OCI-LY7 (cell line): ENCODE data around the gene TWSG1. TPM values are rescaled to one million over a fixed set of nuclear protein-coding genes. Genes with fewer than 3 reads are reported as not detected.
"Not testable (repeated sequence)": the region's sequence is repeated elsewhere in the genome, so short reads cannot be mapped to it uniquely, and the experiment has no call there.

Experiments
- BruUV-seq: library from RNA; stranded (reverse); fragments of 400-500 nt; replicated peaks from 2 replicates; lab custom pipeline; 2021; lab: Mats Ljungman, UMichigan
- CTCF ChIA-PET: fragments of 300-600 bp; sonication (Branson Sonifier 250); formaldehyde crosslinking; loops from one replicate; lab custom pipeline; 2022; ENCODE audit warnings: antibody characterized with exemption; ENCODE audit not compliant: unreplicated experiment; lab: Charles Lee
- POLR2A ChIA-PET: fragments of 300-600 bp; sonication (Branson Sonifier 250); formaldehyde crosslinking; loops from one replicate; lab custom pipeline; 2022; ENCODE audit warnings: antibody characterized with exemption; lab: Charles Lee
- DNase-seq: peaks from one replicate; pipeline ENCODE4 v3.0.0-alpha.2; 2015; ENCODE audit warnings: low spot score
- H2AFZ ChIP-seq: fragments of 200-600 bp; sonication (generic), shearing (Covaris generic); 2 replicates; pipeline ENCODE4 v1.6.1; 2014; ENCODE audit warnings: mild to moderate bottlenecking, antibody characterized with exemption, low read length, moderate library complexity
- H3K27ac ChIP-seq: fragments of 200-600 bp; sonication (generic); 2 replicates; pipeline ENCODE4 v1.5.1; 2014; ENCODE audit warnings: mixed run types, low read depth, mild to moderate bottlenecking, moderate library complexity, low read length, inconsistent platforms; ENCODE audit not compliant: poor library complexity, severe bottlenecking
- H3K36me3 ChIP-seq: fragments of 200-600 bp; sonication (generic); 2 replicates; pipeline ENCODE4 v1.6.1; 2014; ENCODE audit warnings: mild to moderate bottlenecking, antibody characterized with exemption, low read length, moderate library complexity, mixed read lengths; ENCODE audit not compliant: insufficient read depth
- H3K4me1 ChIP-seq: fragments of 200-600 bp; sonication (generic); 2 replicates; pipeline ENCODE4 v1.5.1; 2014; ENCODE audit warnings: mild to moderate bottlenecking, low read length; ENCODE audit not compliant: insufficient read depth, poor library complexity, severe bottlenecking
- H3K4me2 ChIP-seq: fragments of 200-600 bp; sonication (generic); 2 replicates; pipeline ENCODE4 v1.6.1; 2014; ENCODE audit warnings: mild to moderate bottlenecking, low read length
- H3K4me3 ChIP-seq: fragments of 200-600 bp; sonication (generic); 2 replicates; pipeline ENCODE4 v1.5.1; 2014; ENCODE audit warnings: mild to moderate bottlenecking, low read depth, low read length; ENCODE audit not compliant: poor library complexity, severe bottlenecking
- H3K79me2 ChIP-seq: fragments of 200-600 bp; sonication (generic); 2 replicates; pipeline ENCODE4 v1.6.1; 2016; ENCODE audit warnings: low read depth, mild to moderate bottlenecking, low read length, moderate library complexity, mixed read lengths; ENCODE audit not compliant: insufficient read depth
- H3K9me2 ChIP-seq: fragments of 200-600 bp; sonication (generic); 2 replicates; pipeline ENCODE4 v1.6.1; 2016; ENCODE audit warnings: mild to moderate bottlenecking, low read length, mixed read lengths; ENCODE audit not compliant: insufficient read depth
- H3K9me3 ChIP-seq: fragments of 200-600 bp; sonication (generic); 2 replicates; pipeline ENCODE4 v1.6.1; 2014; ENCODE audit warnings: mild to moderate bottlenecking, mixed run types, low read length, mixed read lengths
- H4K20me1 ChIP-seq: fragments of 200-600 bp; sonication (generic); 2 replicates; pipeline ENCODE4 v1.6.1; 2014; ENCODE audit warnings: mild to moderate bottlenecking, antibody characterized with exemption, low read length, moderate library complexity, mixed read lengths; ENCODE audit not compliant: insufficient read depth
- CTCF ChIP-seq: fragments of 200-600 bp; sonication (generic); conservative IDR thresholded peaks from 2 replicates; pipeline ENCODE4 v1.5.1; 2014; ENCODE audit warnings: mild to moderate bottlenecking, antibody characterized with exemption, low read length, moderate library complexity, mixed read lengths
- EZH2phosphoT487 ChIP-seq: fragments of 200-600 bp; sonication (generic); IDR thresholded peaks from 2 replicates; pipeline ENCODE4 v1.6.1; 2018; ENCODE audit warnings: low read depth, borderline replicate concordance, mild to moderate bottlenecking, mixed run types, antibody characterized with exemption, low read length, moderate library complexity, mixed read lengths
- intact Hi-C: fragments of 100-400 bp; cut with micrococcal nuclease; formaldehyde crosslinking; loops from one replicate; pipeline ENCODE4 v1.10.0; 2022; ENCODE audit not compliant: unreplicated experiment
- total RNA-seq, 2 experiments: library from RNA; depleted of rRNA in 1 of 2; stranded (reverse); fragments of >200 nt in 1 of 2; shearing (Covaris generic) in 1 of 2; gene quantifications; 2 replicates each; pipeline ENCODE4 v1.2.3, GENCODE V29; 2014 to 2022

TWSG1 gene
- total RNA-seq, 2 experiments from 2014 or later = 7.5 to 10.9 TPM

- Histone ChIP-seq H3K9me2 (no peaks in the 10 kb centered on the region), H3K27ac (no peak overlapping the region), H3K4me3 (no peak overlapping the region), H3K36me3 (no peaks in the 10 kb centered on the region), H3K9me3 (no peaks in the 10 kb centered on the region), H2AFZ (no peak overlapping the region), H3K4me1 (no peaks in the 10 kb centered on the region), H4K20me1 (no peaks in the 10 kb centered on the region), H3K79me2 (no peaks in the 10 kb centered on the region), H3K4me2 (no peak overlapping the region)
- no peak for TF ChIP-seq EZH2phosphoT487
- no peak for DNase-seq
- ChIA-PET CTCF (no interaction called here), POLR2A (interaction anchor here (1.2 to 1.9 kb wide), 2 partner anchors 16 to 67 kb away, joined by 3 to 7 read pairs; no protein-coding TSS in a partner anchor)
- intact Hi-C loops = no loop called here
- BruUV-seq = no TSS peak
Measured at GRCh38 chr18:9394046-9394445, 59.5 kb downstream of the TWSG1 start.

- Histone ChIP-seq H2AFZ (no peak overlapping the region), H3K36me3 (no peaks in the 10 kb centered on the region), H3K79me2 (no peaks in the 10 kb centered on the region), H3K9me2 (no peaks in the 10 kb centered on the region), H3K4me3 (no peak overlapping the region), H3K4me2 (no peak overlapping the region), H3K27ac (no peak overlapping the region), H4K20me1 (no peaks in the 10 kb centered on the region), H3K4me1 (no peaks in the 10 kb centered on the region), H3K9me3 (peaks cover 10% of the 10 kb centered on the region; the same call in 1 of the 2 replicates)
- TF ChIP-seq CTCF (no peak), EZH2phosphoT487 (no peak)
- CTCF ChIA-PET = no interaction called here
- intact Hi-C loops = no loop called here
- BruUV-seq = no TSS peak
- DNase-seq = no peak
- POLR2A ChIA-PET = interaction anchor here (0.5 to 1.1 kb wide), 2 partner anchors 155 to 182 kb away, joined by 3 read pairs; no protein-coding TSS in a partner anchor
Measured at GRCh38 chr18:9400197-9400596, 65.6 kb downstream of the TWSG1 start.

GRCh38 chr18:9401176-9401575 is 66.6 kb downstream of the TWSG1 start:
- CTCF ChIA-PET = no interaction called here
- H3K4me3 ChIP-seq = no peak overlapping the region

GRCh38 chr18:9402358-9403007 is 67.9 kb downstream of the TWSG1 start:
- H3K9me3 ChIP-seq, H3K27ac ChIP-seq, H3K4me3 ChIP-seq, H3K4me2 ChIP-seq, DNase-seq, H2AFZ ChIP-seq, H3K79me2 ChIP-seq, BruUV-seq, H3K36me3 ChIP-seq, H4K20me1 ChIP-seq, CTCF ChIA-PET, H3K9me2 ChIP-seq, H3K4me1 ChIP-seq, intact Hi-C loops: not testable (repeated sequence)
- POLR2A ChIA-PET = interaction anchor here (0.6 kb wide), 1 partner anchor 260 kb away, joined by 4 read pairs; no protein-coding TSS in a partner anchor

More at GRCh38 chr18:9401176-9401575, 66.6 kb downstream of the TWSG1 start:
- Histone ChIP-seq H3K79me2 (no peaks in the 10 kb centered on the region), H2AFZ (no peak overlapping the region), H3K27ac (no peak overlapping the region), H3K9me3 (peaks cover 10% of the 10 kb centered on the region; the same call in 1 of the 2 replicates), H4K20me1 (no peaks in the 10 kb centered on the region), H3K9me2 (no peaks in the 10 kb centered on the region), H3K36me3 (no peaks in the 10 kb centered on the region), H3K4me1 (no peaks in the 10 kb centered on the region), H3K4me2 (no peak overlapping the region)
- intact Hi-C loops = no loop called here
- POLR2A ChIA-PET = no interaction called here
- no TSS peak for BruUV-seq
- no peak for DNase-seq
- TF ChIP-seq CTCF (no peak), EZH2phosphoT487 (no peak)
